ENCODE measurements around the gene RXRG. TPM values are rescaled to one million over a fixed set of nuclear protein-coding genes. Genes with fewer than 3 reads are reported as not detected.
A peak's percentile ranks its signal among the peaks of the same experiment; 100 is the strongest.

Gene RXRG
- total and polyA plus RNA-seq, 12 donors = 1.2 to 16.3 (median 4.1) TPM

DNA sequence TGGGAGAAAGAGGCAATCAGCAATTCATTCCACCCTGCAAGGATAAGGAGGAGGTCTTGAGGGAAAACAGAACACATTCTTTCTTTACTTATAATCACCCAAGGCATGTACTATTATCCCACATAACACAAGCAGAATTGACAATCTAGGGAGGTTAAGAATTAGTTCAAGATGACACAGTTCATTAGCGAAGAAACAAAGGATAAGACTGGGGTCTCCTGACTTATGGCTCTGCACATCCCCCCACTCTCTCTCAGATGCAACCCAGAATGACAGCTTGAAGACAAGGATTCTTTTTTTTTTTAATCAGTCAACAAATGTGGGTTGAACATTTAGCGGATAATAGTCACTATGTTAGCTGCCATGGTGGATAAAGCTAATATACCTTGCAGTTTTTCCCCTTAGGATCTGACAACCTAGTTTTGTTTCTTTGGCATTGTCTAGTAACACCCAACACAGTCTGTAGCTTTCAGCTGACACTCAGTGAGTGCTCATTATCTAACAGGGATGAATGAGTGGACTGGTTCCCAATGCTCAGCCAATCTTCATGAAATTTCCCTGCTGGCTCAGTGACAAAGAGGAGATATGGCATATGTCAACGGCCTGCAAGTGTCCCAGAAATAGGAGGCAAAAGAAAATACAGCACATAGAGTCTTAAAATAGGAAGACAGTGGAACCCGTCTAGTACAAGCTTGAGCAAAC lies 35.1 kb downstream of the RXRG start:
- no peaks in the 10 kb centered on the region for H3K9me3 ChIP-seq
- 26 to 43% methylated on average over 4 of the region's 4 CpGs for WGBS, 2 donors
- H3K27ac ChIP-seq = peak overlapping the region in 2 of 10 donors; percentile 16 to 26
- H3K36me3 ChIP-seq = peaks cover 0 to 6% (median 0%) of the 10 kb centered on the region in 9 donors
- peaks cover 0 to 22% (median 0%) of the 10 kb centered on the region in 7 donors for H3K27me3 ChIP-seq
- DNase-seq = peak in 1 of 2 donors; percentile 73
- TF ChIP-seq, protein P1, sequence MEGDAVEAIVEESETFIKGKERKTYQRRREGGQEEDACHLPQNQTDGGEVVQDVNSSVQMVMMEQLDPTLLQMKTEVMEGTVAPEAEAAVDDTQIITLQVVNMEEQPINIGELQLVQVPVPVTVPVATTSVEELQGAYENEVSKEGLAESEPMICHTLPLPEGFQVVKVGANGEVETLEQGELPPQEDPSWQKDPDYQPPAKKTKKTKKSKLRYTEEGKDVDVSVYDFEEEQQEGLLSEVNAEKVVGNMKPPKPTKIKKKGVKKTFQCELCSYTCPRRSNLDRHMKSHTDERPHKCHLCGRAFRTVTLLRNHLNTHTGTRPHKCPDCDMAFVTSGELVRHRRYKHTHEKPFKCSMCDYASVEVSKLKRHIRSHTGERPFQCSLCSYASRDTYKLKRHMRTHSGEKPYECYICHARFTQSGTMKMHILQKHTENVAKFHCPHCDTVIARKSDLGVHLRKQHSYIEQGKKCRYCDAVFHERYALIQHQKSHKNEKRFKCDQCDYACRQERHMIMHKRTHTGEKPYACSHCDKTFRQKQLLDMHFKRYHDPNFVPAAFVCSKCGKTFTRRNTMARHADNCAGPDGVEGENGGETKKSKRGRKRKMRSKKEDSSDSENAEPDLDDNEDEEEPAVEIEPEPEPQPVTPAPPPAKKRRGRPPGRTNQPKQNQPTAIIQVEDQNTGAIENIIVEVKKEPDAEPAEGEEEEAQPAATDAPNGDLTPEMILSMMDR (IDR thresholded peaks at IDR 0.05) = no peak
- peaks cover 0 to 35% (median 13%) of the 10 kb centered on the region in 9 donors for H3K4me1 ChIP-seq
- H3K4me3 ChIP-seq = no peak overlapping the region
- intact Hi-C loops (cut with DNase I) = loop anchor here in 6 of 10 donors (5.0 to 10.0 kb wide), 7 partner anchors 37 to 505 kb away; partner anchors contain the start of genes LRRC52 (in 2 of the 6) and RXRG (in 1 of the 6)
- ATAC-seq = peak; percentile 84 to 96 (median 92)

- ATAC-seq = peak in 7 of 8 donors; percentile 39 to 68 (median 55)
- intact Hi-C loops (cut with DNase I) = loop anchor here in 6 of 10 donors (1.0 to 10.0 kb wide), 6 partner anchors 134 to 506 kb away; partner anchors contain the start of gene LRRC52 (in 2 of the 6)
- Histone ChIP-seq H3K4me3 (no peak overlapping the region), H3K36me3 (peaks cover 0 to 6% (median 0%) of the 10 kb centered on the region in 9 donors), H3K27ac (no peak overlapping the region), H3K9me3 (no peaks in the 10 kb centered on the region), H3K27me3 (peaks cover 0 to 29% (median 0%) of the 10 kb centered on the region in 7 donors), H3K4me1 (peaks cover 0 to 35% (median 13%) of the 10 kb centered on the region in 9 donors)
- DNase-seq = peak in 1 of 2 donors; percentile 34
- TF ChIP-seq, protein P1 (IDR thresholded peaks at IDR 0.05) = peak in 7 of 9 donors; percentile 42 to 61 (median 55)
- 59 to 75% methylated on average over 6 of the region's 6 CpGs for WGBS, 2 donors
Observed at GRCh38 chr1:165408518-165408917, 36.4 kb downstream of the RXRG start.

- Histone ChIP-seq H3K9me3 (no peaks in the 10 kb centered on the region), H3K36me3 (peaks cover 0 to 6% (median 0%) of the 10 kb centered on the region in 9 donors), H3K4me1 (peaks cover 0 to 35% (median 13%) of the 10 kb centered on the region in 9 donors), H3K4me3 (no peak overlapping the region), H3K27me3 (peaks cover 0 to 41% (median 0%) of the 10 kb centered on the region in 7 donors), H3K27ac (no peak overlapping the region)
- ATAC-seq (no peak), DNase-seq (no peak)
- TF ChIP-seq, protein P1 (IDR thresholded peaks at IDR 0.05) = no peak
- WGBS, 2 donors = 87 to 90% methylated on average over 4 of the region's 4 CpGs
- intact Hi-C loops (cut with DNase I) = loop anchor here in 5 of 10 donors (5.0 to 10.0 kb wide), 5 partner anchors 135 to 507 kb away; partner anchors contain the start of gene LRRC52 (in 2 of the 5)
Observed at GRCh38 chr1:165407398-165407797, 37.5 kb downstream of the RXRG start.

- no peak overlapping the region for H3K27ac ChIP-seq
- intact Hi-C loops (cut with DNase I) = loop anchor here in 6 of 10 donors (1.0 to 10.0 kb wide), 5 partner anchors 188 to 511 kb away; no protein-coding TSS in a partner anchor
- ATAC-seq (peak; percentile 25 to 68 (median 57)), DNase-seq (peak in 1 of 2 donors; percentile 24)
- peaks cover 0 to 6% (median 0%) of the 10 kb centered on the region in 9 donors for H3K36me3 ChIP-seq
- TF ChIP-seq, protein P1 (IDR thresholded peaks at IDR 0.05) = peak; percentile 44 to 75 (median 71)
- 40 to 46% methylated on average over 3 of the region's 3 CpGs for WGBS, 2 donors
- H3K4me3 ChIP-seq = no peak overlapping the region
- H3K27me3 ChIP-seq = peaks cover 0 to 52% (median 0%) of the 10 kb centered on the region in 7 donors
- H3K4me1 ChIP-seq = peaks cover 0 to 12% (median 0%) of the 10 kb centered on the region in 9 donors
- H3K9me3 ChIP-seq = no peaks in the 10 kb centered on the region
Observed at GRCh38 chr1:165403835-165404482, 41.0 kb downstream of the RXRG start.
